PC-9 (cell line): Measurements from ENCODE around the gene PCDHGB3. TPM values are rescaled to one million over a fixed set of nuclear protein-coding genes. Genes with fewer than 3 reads are reported as not detected.
"Not testable (repeated sequence)": the region's sequence is repeated elsewhere in the genome, so short reads cannot be mapped to it uniquely, and the experiment has no call there.

ENCODE experiments used
- BruUV-seq: library from RNA; stranded (reverse); fragments of 400-500 nt; replicated peaks from 2 replicates; lab custom pipeline; 2021; lab: Mats Ljungman, UMichigan
- CTCF ChIA-PET: fragments of 300-600 bp; sonication (Branson Sonifier 250); formaldehyde crosslinking; loops from one replicate; lab custom pipeline; 2022; ENCODE audit warnings: antibody characterized with exemption; lab: Charles Lee
- POLR2A ChIA-PET: fragments of 300-600 bp; sonication (Branson Sonifier 250); formaldehyde crosslinking; loops from one replicate; lab custom pipeline; 2022; ENCODE audit warnings: antibody characterized with exemption; ENCODE audit not compliant: unreplicated experiment; lab: Charles Lee
- DNase-seq, 2 experiments: peaks; one replicate each; pipeline versions ENCODE4 v3.0.0 to v3.0.0-alpha.2; 2015 to 2022; ENCODE audit warnings: mixed read lengths in 1 of 2
- H2AFZ ChIP-seq: fragments of 200-600 bp; sonication (generic); 2 replicates; pipeline ENCODE4 v1.8.1; 2017; ENCODE audit warnings: antibody characterized with exemption
- H3F3A ChIP-seq: fragments of 200-600 bp; sonication (generic); 2 replicates; pipeline ENCODE4 v1.8.1; 2017; ENCODE audit warnings: antibody characterized with exemption, mild to moderate bottlenecking, low read depth; ENCODE audit not compliant: insufficient read depth
- H3K27ac ChIP-seq: fragments of 200-600 bp; sonication (generic); 2 replicates; pipeline ENCODE4 v1.6.1; 2016; ENCODE audit warnings: mixed run types
- H3K27me3 ChIP-seq: fragments of 200-600 bp; sonication (generic); 2 replicates; pipeline ENCODE4 v1.6.1; 2016; ENCODE audit warnings: low read depth, mixed run types; ENCODE audit not compliant: insufficient read depth
- H3K36me3 ChIP-seq: fragments of 200-600 bp; sonication (generic); 2 replicates; pipeline ENCODE4 v1.6.1; 2016; ENCODE audit warnings: low read depth, mixed run types
- H3K4me1 ChIP-seq: fragments of 200-600 bp; sonication (generic); replicated peaks from 2 replicates; pipeline ENCODE4 v1.6.1; 2016; ENCODE audit warnings: mixed run types; ENCODE audit not compliant: insufficient read depth
- H3K4me2 ChIP-seq: fragments of 200-600 bp; sonication (generic); 2 replicates; pipeline ENCODE4 v1.6.1; 2017; ENCODE audit warnings: mixed run types
- H3K4me3 ChIP-seq: fragments of 200-600 bp; sonication (generic); 2 replicates; pipeline ENCODE4 v1.6.1; 2016; ENCODE audit warnings: mixed run types
- H3K79me2 ChIP-seq: fragments of 200-600 bp; sonication (generic); 2 replicates; pipeline ENCODE4 v1.6.1; 2017; ENCODE audit warnings: low read depth, mixed run types
- H3K9me2 ChIP-seq: fragments of 200-600 bp; sonication (generic); 2 replicates; pipeline ENCODE4 v1.8.1; 2017; ENCODE audit warnings: mild to moderate bottlenecking; ENCODE audit not compliant: insufficient read depth
- H3K9me3 ChIP-seq: fragments of 200-600 bp; sonication (generic); 2 replicates; pipeline ENCODE4 v1.8.1; 2016; ENCODE audit warnings: low read depth; ENCODE audit not compliant: insufficient read depth
- H4K20me1 ChIP-seq: fragments of 200-600 bp; sonication (generic); 2 replicates; pipeline ENCODE4 v1.8.1; 2017; ENCODE audit not compliant: insufficient read depth
- CTCF ChIP-seq: fragments of 200-600 bp; sonication (generic); conservative IDR thresholded peaks from 2 replicates; pipeline ENCODE4 v1.6.1; 2017; ENCODE audit warnings: mixed run types, antibody characterized with exemption, mild to moderate bottlenecking, moderate library complexity
- EZH2 ChIP-seq: fragments of 200-600 bp; sonication (generic); IDR thresholded peaks from 2 replicates; pipeline ENCODE4 v1.8.0; 2017; ENCODE audit warnings: antibody characterized with exemption, low read depth
- intact Hi-C: fragments of 100-400 bp; cut with micrococcal nuclease; formaldehyde crosslinking; loops from one replicate; pipeline ENCODE4 v1.10.0; 2022; ENCODE audit not compliant: unreplicated experiment
- total RNA-seq: library from RNA; stranded (reverse); gene quantifications from 2 replicates; pipeline ENCODE4 v1.2.3, GENCODE V29; 2021

Gene PCDHGB3
- total RNA-seq, 1 experiment from 2014 or later, result not detected

GRCh38 chr5:141411575-141411974 lies 41.5 kb downstream of the PCDHGB3 start:
- H3K36me3 ChIP-seq, result no peaks in the 10 kb centered on the region
- DNase-seq, result no peak
- H4K20me1 ChIP-seq, result no peaks in the 10 kb centered on the region
- no peaks in the 10 kb centered on the region for H3K9me2 ChIP-seq
- TF ChIP-seq CTCF (no peak), EZH2 (no peak)
- no peak overlapping the region for H2AFZ ChIP-seq
- peaks cover 18% of the 10 kb centered on the region; the same call in 1 of the 2 replicates for H3K27me3 ChIP-seq
- no peaks in the 10 kb centered on the region for H3K79me2 ChIP-seq
- H3K4me2 ChIP-seq, result no peak overlapping the region
- no peaks in the 10 kb centered on the region for H3K4me1 ChIP-seq
- BruUV-seq, result no TSS peak
- H3K27ac ChIP-seq, result no peak overlapping the region
- H3F3A ChIP-seq, result no peaks in the 10 kb centered on the region
- ChIA-PET CTCF (no interaction called here), POLR2A (no interaction called here)
- intact Hi-C loops, result loop anchor here (5.0 to 10.0 kb wide), 3 partner anchors 87 to 329 kb away; partner anchors contain the start of genes PCDHB14 and TAF7
- H3K9me3 ChIP-seq, result no peaks in the 10 kb centered on the region
- H3K4me3 ChIP-seq, result no peak overlapping the region

DNA sequence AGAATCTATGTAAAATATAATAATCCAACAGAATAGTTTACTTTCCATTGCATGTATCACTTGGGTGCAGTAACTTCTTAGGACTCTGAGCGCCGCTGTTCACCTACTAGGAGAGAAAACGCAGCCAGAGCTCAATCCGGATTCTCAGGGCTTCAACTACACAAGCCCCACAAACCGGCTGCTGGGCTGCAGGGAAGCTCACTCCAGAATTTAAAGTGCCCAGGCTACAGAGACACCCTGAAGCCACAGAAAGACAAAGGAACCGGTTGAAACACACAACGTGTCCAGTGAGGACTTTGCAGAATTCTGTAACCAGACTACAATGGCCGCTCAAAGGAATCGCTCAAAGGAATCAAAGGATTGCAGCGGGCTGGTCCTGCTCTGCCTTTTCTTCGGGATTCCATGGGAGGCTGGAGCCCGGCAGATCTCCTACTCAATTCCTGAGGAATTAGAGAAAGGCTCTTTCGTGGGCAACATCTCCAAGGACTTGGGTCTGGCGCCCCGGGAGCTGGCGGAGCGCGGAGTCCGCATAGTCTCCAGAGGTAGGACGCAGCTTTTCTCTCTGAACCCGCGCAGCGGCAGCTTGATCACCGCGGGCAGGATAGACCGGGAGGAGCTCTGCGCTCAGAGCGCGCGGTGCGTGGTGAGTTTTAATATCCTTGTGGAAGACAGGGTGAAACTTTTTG lies 43.0 kb downstream of the PCDHGB3 start, which contains the start of gene PCDHGA10:
PCDHGA10 (plus strand) TSS at position 134 of the 686 bp plus-strand sequence; CDS start at position 323, 189 bp downstream.
- Histone ChIP-seq H3K4me2 (peak within 1 kb of the TSS; percentile 83), H3K79me2 (no peaks in the 10 kb centered on the region), H3K9me3 (no peaks in the 10 kb centered on the region), H2AFZ (peak within 1 kb of the TSS; percentile 81), H3K27me3 (0 out of 2 replicates have a peak, but pooled peaks cover 11% of the 10 kb centered on the region), H4K20me1 (no peaks in the 10 kb centered on the region), H3K4me3 (peak within 1 kb of the TSS; percentile 54; the same call in 1 of the 2 replicates), H3K36me3 (no peaks in the 10 kb centered on the region), H3K27ac (no peak within 1 kb of the TSS), H3K9me2 (no peaks in the 10 kb centered on the region), H3K4me1 (no peaks in the 10 kb centered on the region), H3F3A (no peaks in the 10 kb centered on the region)
- intact Hi-C loops, result loop anchor here (2.0 to 10.0 kb wide), 4 partner anchors 88 to 331 kb away; partner anchors contain the start of genes PCDHB14 and TAF7
- no TSS peak for BruUV-seq
- peak; percentile 58 for DNase-seq
- CTCF ChIA-PET, result interaction anchor here (0.5 to 1.6 kb wide), 11 partner anchors 43 to 327 kb away, joined by 3 to 9 read pairs (median 4); partner anchors contain the start of genes PCDHB14, PCDHB2 and PCDHGB3
- POLR2A ChIA-PET, result interaction anchor here (0.6 kb wide), 4 partner anchors 74 to 861 kb away, joined by 3 to 9 read pairs (median 6); partner anchors contain the start of gene TAF7
- no peak for TF ChIP-seq EZH2
- TF ChIP-seq CTCF, result peak; percentile 86

- peak overlapping the region; percentile 54; the same call in 1 of the 2 replicates for H3K4me3 ChIP-seq
- DNase-seq, result no peak
- no peaks in the 10 kb centered on the region for H3K9me2 ChIP-seq
- intact Hi-C loops, result loop anchor here (2.0 to 10.0 kb wide), 4 partner anchors 89 to 331 kb away; partner anchors contain the start of genes PCDHB14 and TAF7
- no TSS peak for BruUV-seq
- H3K4me2 ChIP-seq, result peak overlapping the region; percentile 83
- peak overlapping the region; percentile 81; the same call in 1 of the 2 replicates for H2AFZ ChIP-seq
- CTCF ChIA-PET, result interaction anchor here (0.7 to 1.6 kb wide), 6 partner anchors 100 to 328 kb away, joined by 3 to 5 read pairs (median 4); partner anchors contain the start of gene PCDHB2
- H3K27me3 ChIP-seq, result 0 out of 2 replicates have a peak, but pooled peaks cover 6% of the 10 kb centered on the region
- no peaks in the 10 kb centered on the region for H3K79me2 ChIP-seq
- TF ChIP-seq CTCF (no peak), EZH2 (no peak)
- H3K9me3 ChIP-seq, result no peaks in the 10 kb centered on the region
- no peaks in the 10 kb centered on the region for H3K36me3 ChIP-seq
- H3F3A ChIP-seq, result no peaks in the 10 kb centered on the region
- no peaks in the 10 kb centered on the region for H3K4me1 ChIP-seq
- H3K27ac ChIP-seq, result no peak overlapping the region
- POLR2A ChIA-PET, result no interaction called here
- H4K20me1 ChIP-seq, result no peaks in the 10 kb centered on the region
These were observed 43.6 kb downstream of the PCDHGB3 start for GRCh38 chr5:141413540-141414069.

DNA sequence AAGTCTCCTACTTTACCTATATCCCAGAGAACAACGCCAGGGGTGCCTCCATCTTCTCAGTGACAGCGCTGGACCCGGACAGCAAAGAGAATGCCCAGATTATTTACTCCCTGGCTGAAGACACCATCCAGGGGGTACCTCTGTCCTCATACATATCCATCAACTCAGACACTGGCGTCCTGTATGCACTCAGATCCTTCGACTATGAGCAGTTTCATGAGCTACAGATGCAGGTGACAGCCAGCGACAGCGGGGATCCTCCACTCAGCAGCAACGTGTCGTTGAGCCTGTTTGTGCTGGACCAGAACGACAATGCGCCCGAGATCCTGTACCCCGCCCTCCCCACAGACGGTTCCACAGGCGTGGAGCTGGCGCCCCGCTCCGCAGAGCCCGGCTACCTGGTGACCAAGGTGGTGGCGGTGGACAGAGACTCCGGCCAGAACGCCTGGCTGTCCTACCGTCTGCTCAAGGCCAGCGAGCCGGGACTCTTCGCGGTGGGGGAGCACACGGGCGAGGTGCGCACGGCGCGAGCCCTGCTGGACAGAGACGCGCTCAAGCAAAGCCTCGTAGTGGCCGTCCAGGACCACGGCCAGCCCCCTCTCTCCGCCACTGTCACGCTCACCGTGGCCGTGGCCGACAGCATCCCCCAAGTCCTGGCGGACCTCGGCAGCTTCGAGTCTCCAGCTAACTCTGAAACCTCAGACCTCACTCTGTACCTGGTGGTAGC lies 44.7 kb downstream of the PCDHGB3 start:
- DNase-seq, H3K4me3 ChIP-seq, H3K4me2 ChIP-seq, H2AFZ ChIP-seq, H4K20me1 ChIP-seq, H3K79me2 ChIP-seq, H3K27ac ChIP-seq, H3F3A ChIP-seq, BruUV-seq, H3K4me1 ChIP-seq, H3K36me3 ChIP-seq, POLR2A ChIA-PET, H3K9me3 ChIP-seq, H3K27me3 ChIP-seq, CTCF ChIA-PET, H3K9me2 ChIP-seq: not testable (repeated sequence)
- intact Hi-C loops, result loop anchor here (5.0 to 10.0 kb wide), 3 partner anchors 90 to 332 kb away; partner anchors contain the start of genes PCDHB14 and TAF7
